Loucy (cell line): Measurements from ENCODE around the gene INPP4B.

ENCODE experiments used
- H2AFZ ChIP-seq: fragments of 200-600 bp; sonication (generic); 2 replicates; pipeline ENCODE4 v1.6.0; 2016; ENCODE audit warnings: antibody characterized with exemption, mild to moderate bottlenecking, low read length, moderate library complexity
- H3F3A ChIP-seq: fragments of 200-600 bp; 2 replicates; pipeline ENCODE4 v1.6.0; 2016; ENCODE audit warnings: antibody characterized with exemption, low read depth, mild to moderate bottlenecking
- H3K27me3 ChIP-seq: fragments of 200-600 bp; sonication (generic); 2 replicates; pipeline ENCODE4 v1.6.1; 2014; ENCODE audit warnings: low read length, mild to moderate bottlenecking; ENCODE audit not compliant: insufficient read depth, poor library complexity, severe bottlenecking
- H3K36me3 ChIP-seq: fragments of 200-600 bp; sonication (generic); 2 replicates; pipeline ENCODE4 v1.6.1; 2016; ENCODE audit warnings: low read length; ENCODE audit not compliant: insufficient read depth
- H3K4me1 ChIP-seq: fragments of 200-600 bp; sonication (generic); 2 replicates; pipeline ENCODE4 v1.5.1; 2014; ENCODE audit warnings: low read length, mild to moderate bottlenecking; ENCODE audit not compliant: insufficient read depth, poor library complexity, severe bottlenecking
- H3K4me2 ChIP-seq: fragments of 200-600 bp; sonication (generic); 2 replicates; pipeline ENCODE4 v1.6.0; 2014; ENCODE audit warnings: antibody characterized with exemption, low read length, low read depth, mild to moderate bottlenecking; ENCODE audit not compliant: poor library complexity, severe bottlenecking
- H3K4me3 ChIP-seq: fragments of 200-600 bp; sonication (generic); 2 replicates; pipeline ENCODE4 v1.5.1; 2014; ENCODE audit warnings: low read length, mild to moderate bottlenecking, mixed read lengths; ENCODE audit not compliant: poor library complexity, severe bottlenecking
- H3K79me2 ChIP-seq: fragments of 200-600 bp; sonication (generic); 2 replicates; pipeline ENCODE4 v1.6.1; 2014; ENCODE audit warnings: low read length; ENCODE audit not compliant: insufficient read depth
- H3K9ac ChIP-seq: fragments of 200-600 bp; sonication (generic); 2 replicates; pipeline ENCODE4 v1.6.0; 2014; ENCODE audit warnings: mild to moderate bottlenecking, low read depth, low read length, moderate library complexity; ENCODE audit not compliant: poor library complexity, severe bottlenecking
- H3K9me2 ChIP-seq: fragments of 200-600 bp; sonication (generic); replicated peaks from 2 replicates; pipeline ENCODE4 v1.6.1; 2016; ENCODE audit warnings: low read depth, low read length, mixed read lengths
- H3K9me3 ChIP-seq: fragments of 200-600 bp; sonication (generic); 2 replicates; pipeline ENCODE4 v1.6.1; 2014; ENCODE audit warnings: mild to moderate bottlenecking, antibody characterized with exemption, low read length, low read depth; ENCODE audit not compliant: insufficient read depth
- H4K20me1 ChIP-seq: fragments of 200-600 bp; sonication (generic); 2 replicates; pipeline ENCODE4 v1.6.0; 2014; ENCODE audit warnings: antibody characterized with exemption, low read length, mild to moderate bottlenecking; ENCODE audit not compliant: insufficient read depth, poor library complexity, severe bottlenecking
- EZH2phosphoT487 ChIP-seq: fragments of 200-600 bp; IDR thresholded peaks from 2 replicates; pipeline ENCODE4 v1.6.1; 2018; ENCODE audit warnings: antibody characterized with exemption, mild to moderate bottlenecking, moderate library complexity, borderline replicate concordance
- TF ChIP-seq, protein P1 (sequence below): fragments of 200-600 bp; sonication (generic); conservative IDR thresholded peaks from 2 replicates; pipeline ENCODE4 v1.5.1; 2014; ENCODE audit warnings: mild to moderate bottlenecking, antibody characterized with exemption, low read length

The INPP4B gene

DNA sequence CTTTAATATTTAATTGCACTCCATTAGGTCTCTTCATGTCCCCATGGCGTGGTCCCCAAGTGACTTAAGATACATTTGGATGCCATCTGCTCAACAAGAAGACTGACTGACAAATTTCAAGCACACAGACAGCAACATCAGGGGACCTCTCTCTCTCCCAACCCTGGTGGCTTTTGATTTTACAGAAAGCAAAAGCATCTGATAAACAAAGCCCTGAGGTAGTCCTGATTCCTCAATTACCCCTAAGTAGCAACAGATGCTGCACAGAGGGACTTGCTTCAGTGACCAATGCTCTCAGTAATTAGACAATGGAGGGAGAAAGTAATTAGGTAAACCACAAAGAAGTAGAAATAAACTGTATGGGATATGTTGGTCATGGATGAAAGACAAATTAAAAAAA lies 426.4 kb downstream of the INPP4B start:
- Histone ChIP-seq H3K4me3 (no peak overlapping the region), H3K9me2 (no peaks in the 10 kb centered on the region), H3K27me3 (no peaks in the 10 kb centered on the region), H3F3A (no peaks in the 10 kb centered on the region), H3K4me1 (peaks cover 50% of the 10 kb centered on the region), H3K79me2 (no peaks in the 10 kb centered on the region), H3K9me3 (no peaks in the 10 kb centered on the region), H3K4me2 (no peak overlapping the region), H4K20me1 (no peaks in the 10 kb centered on the region), H2AFZ (no peak overlapping the region), H3K36me3 (no peaks in the 10 kb centered on the region), H3K9ac (no peak overlapping the region)
- no peak for TF ChIP-seq EZH2phosphoT487
- TF ChIP-seq, protein P1, sequence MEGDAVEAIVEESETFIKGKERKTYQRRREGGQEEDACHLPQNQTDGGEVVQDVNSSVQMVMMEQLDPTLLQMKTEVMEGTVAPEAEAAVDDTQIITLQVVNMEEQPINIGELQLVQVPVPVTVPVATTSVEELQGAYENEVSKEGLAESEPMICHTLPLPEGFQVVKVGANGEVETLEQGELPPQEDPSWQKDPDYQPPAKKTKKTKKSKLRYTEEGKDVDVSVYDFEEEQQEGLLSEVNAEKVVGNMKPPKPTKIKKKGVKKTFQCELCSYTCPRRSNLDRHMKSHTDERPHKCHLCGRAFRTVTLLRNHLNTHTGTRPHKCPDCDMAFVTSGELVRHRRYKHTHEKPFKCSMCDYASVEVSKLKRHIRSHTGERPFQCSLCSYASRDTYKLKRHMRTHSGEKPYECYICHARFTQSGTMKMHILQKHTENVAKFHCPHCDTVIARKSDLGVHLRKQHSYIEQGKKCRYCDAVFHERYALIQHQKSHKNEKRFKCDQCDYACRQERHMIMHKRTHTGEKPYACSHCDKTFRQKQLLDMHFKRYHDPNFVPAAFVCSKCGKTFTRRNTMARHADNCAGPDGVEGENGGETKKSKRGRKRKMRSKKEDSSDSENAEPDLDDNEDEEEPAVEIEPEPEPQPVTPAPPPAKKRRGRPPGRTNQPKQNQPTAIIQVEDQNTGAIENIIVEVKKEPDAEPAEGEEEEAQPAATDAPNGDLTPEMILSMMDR, result no peak

DNA sequence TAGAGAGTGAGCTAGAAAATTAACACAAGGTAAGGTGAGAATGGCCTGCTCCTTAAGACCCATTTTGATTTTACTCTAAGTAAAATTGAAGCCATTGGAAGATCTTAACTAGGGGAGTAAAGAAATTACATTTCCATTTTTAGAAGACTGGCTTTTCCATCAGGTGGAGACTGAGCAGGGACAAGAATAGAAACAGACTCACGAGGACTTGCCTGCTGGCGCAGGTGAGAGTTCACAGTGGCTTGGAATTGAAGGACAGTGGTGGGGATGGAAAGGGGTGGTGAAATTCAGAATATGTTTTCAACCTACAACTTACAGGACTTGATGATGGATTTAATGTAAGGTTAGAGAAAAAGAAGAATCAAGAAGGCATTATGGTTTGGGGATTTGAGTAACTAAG lies 427.4 kb downstream of the INPP4B start:
- Histone ChIP-seq H3K27me3 (no peaks in the 10 kb centered on the region), H2AFZ (peak overlapping the region; percentile 18; the same call in 1 of the 2 replicates), H4K20me1 (no peaks in the 10 kb centered on the region), H3K9ac (no peak overlapping the region), H3K9me2 (no peaks in the 10 kb centered on the region), H3K4me2 (no peak overlapping the region), H3K79me2 (no peaks in the 10 kb centered on the region), H3K4me1 (peaks cover 42% of the 10 kb centered on the region), H3K9me3 (no peaks in the 10 kb centered on the region), H3K4me3 (no peak overlapping the region), H3F3A (no peaks in the 10 kb centered on the region), H3K36me3 (no peaks in the 10 kb centered on the region)
- TF ChIP-seq EZH2phosphoT487, result no peak
- TF ChIP-seq, protein P1, result no peak

DNA sequence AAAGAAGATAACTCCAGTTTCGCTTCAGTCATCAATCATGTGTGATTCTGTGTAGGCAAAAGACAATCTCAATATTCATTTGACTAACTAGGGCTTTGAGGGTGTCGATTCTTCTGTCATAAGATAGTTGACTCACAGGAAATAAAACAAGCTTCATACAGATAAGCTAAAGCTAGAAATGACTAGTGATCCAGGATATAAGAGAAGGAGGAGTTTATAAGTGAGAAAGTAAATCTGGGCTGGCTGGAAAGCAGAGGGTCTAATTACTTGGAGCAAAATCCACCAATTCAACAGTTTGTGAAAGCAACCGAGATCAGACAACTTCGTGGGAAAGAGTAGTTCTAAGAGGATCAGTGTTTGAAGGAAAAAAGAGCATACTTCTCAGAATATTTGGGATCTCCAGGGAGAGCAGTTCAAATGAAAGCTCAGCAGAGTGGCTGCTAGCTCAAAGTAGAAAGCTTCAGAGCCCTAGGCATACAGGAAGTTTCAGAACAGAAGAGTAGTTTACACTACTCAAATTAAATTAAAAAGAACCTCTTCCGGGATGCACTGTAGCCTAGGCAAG lies 429.3 kb downstream of the INPP4B start:
- Histone ChIP-seq H3K4me2 (peak overlapping the region; percentile 31), H3K9me3 (no peaks in the 10 kb centered on the region), H3K36me3 (no peaks in the 10 kb centered on the region), H3K4me3 (no peak overlapping the region), H3K9ac (no peak overlapping the region), H4K20me1 (no peaks in the 10 kb centered on the region), H3K4me1 (peaks cover 55% of the 10 kb centered on the region), H3K79me2 (no peaks in the 10 kb centered on the region), H3K27me3 (no peaks in the 10 kb centered on the region), H2AFZ (peak overlapping the region; percentile 49), H3F3A (peaks cover 5% of the 10 kb centered on the region), H3K9me2 (no peaks in the 10 kb centered on the region)
- no peak for TF ChIP-seq EZH2phosphoT487
- TF ChIP-seq, protein P1, result no peak
